ENCODE data around the gene FRMD4A.

The FRMD4A gene

DNA sequence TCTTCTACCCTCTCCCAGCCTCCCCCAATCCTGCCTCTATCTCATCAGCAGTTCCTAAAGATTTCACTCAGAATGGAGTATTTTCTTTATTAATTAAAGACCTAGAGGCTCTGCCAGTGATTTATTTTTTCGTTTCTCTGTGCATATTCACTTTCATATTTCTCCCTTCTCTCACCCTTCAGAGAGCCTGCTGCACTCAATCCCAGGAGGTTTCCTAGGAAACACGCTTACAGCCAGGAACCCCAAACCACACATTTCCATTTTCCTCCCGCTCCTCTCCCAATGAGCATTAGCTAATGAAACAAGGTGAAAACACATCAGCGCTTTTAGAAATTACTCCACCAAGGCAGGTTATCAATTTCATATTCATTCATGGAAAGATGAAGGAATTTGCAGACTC lies 180.2 kb downstream of the FRMD4A start:
- no peak for DNase-seq (ENCODE audit: extremely low spot score)
- TF ChIP-seq FOXA1 (IDR thresholded peaks at IDR 0.05) (no peak), SP1 (IDR thresholded peaks at IDR 0.05) (no peak), TARDBP (IDR thresholded peaks at IDR 0.05) (no peak)
- POLR2A ChIA-PET: no interaction called here
- CTCF ChIA-PET: no interaction called here

DNA sequence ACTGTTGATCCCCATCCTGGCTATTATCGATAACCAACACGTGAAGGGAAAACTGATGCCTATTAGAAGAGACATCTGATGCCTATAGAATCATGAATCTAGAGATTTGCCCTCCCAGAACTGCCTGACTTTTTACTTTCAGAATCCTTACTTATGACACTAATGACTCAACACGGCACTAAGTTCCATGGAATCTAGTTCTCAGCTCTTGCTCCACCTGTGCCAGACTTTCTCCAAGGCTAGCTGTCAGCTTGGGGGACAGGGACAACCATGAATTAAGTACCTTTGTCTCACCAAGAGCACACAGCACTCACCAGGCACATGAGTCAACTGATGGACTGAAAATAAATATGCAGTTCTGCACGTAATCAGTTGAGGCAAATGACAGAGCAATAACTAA lies 184.2 kb downstream of the FRMD4A start:
- no peak for TF ChIP-seq HDGF (IDR thresholded peaks at IDR 0.05; ENCODE audit: borderline replicate concordance)
- TF ChIP-seq, protein P1, sequence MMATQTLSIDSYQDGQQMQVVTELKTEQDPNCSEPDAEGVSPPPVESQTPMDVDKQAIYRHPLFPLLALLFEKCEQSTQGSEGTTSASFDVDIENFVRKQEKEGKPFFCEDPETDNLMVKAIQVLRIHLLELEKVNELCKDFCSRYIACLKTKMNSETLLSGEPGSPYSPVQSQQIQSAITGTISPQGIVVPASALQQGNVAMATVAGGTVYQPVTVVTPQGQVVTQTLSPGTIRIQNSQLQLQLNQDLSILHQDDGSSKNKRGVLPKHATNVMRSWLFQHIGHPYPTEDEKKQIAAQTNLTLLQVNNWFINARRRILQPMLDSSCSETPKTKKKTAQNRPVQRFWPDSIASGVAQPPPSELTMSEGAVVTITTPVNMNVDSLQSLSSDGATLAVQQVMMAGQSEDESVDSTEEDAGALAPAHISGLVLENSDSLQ (IDR thresholded peaks at IDR 0.05): no peak
- no peak for TF ChIP-seq FOXK2 (IDR thresholded peaks at IDR 0.05)
- no peak for TF ChIP-seq FOXA1 (IDR thresholded peaks at IDR 0.05)
- TF ChIP-seq TARDBP (IDR thresholded peaks at IDR 0.05): no peak
- no peak for TF ChIP-seq L3MBTL2 (conservative IDR thresholded peaks at IDR 0.05)
- TF ChIP-seq NFRKB (IDR thresholded peaks at IDR 0.05): no peak
- TF ChIP-seq ARNT (IDR thresholded peaks at IDR 0.05): no peak
- no peak for TF ChIP-seq BHLHE40 (IDR thresholded peaks at IDR 0.05; ENCODE audit: borderline replicate concordance)
- TF ChIP-seq ELF4 (IDR thresholded peaks at IDR 0.05): no peak
- no peak for TF ChIP-seq ZNF384 (IDR thresholded peaks at IDR 0.05)
- no peak for TF ChIP-seq LEF1 (IDR thresholded peaks at IDR 0.05; ENCODE audit: borderline replicate concordance)
- POLR2A ChIA-PET: no interaction called here
- no peak for DNase-seq (ENCODE audit: extremely low spot score)
- CTCF ChIA-PET: no interaction called here

DNA sequence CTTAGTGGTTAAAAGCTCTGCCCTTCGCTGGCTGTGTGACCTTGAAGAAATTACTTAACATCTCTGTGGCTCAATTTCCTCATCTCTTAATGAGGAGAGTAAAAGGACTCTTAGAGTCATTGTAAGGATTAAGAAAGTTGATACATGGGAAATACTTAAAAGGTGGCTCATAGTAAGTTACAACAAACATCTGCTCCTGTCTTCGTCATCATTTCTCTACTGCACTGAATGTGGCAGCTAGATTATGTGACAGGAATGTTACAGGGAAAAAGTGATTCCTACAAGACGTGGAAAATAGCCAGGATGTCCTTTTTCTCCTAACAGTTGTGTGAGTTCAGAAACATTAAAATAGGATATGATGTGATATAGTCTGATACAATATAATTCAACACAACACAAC lies 184.7 kb downstream of the FRMD4A start:
- ChIA-PET POLR2A (no interaction called here), CTCF (no interaction called here)
- no peak for DNase-seq (ENCODE audit: extremely low spot score)
- no peak for TF ChIP-seq NFRKB (IDR thresholded peaks at IDR 0.05)
- no peak for TF ChIP-seq LEF1 (IDR thresholded peaks at IDR 0.05; ENCODE audit: borderline replicate concordance)
- no peak for TF ChIP-seq L3MBTL2 (conservative IDR thresholded peaks at IDR 0.05)
- no peak for TF ChIP-seq TARDBP (IDR thresholded peaks at IDR 0.05)
- no peak for TF ChIP-seq FOXK2 (IDR thresholded peaks at IDR 0.05)
- no peak for TF ChIP-seq FOXM1 (IDR thresholded peaks at IDR 0.05; ENCODE audit: borderline replicate concordance)
- no peak for TF ChIP-seq CTBP1 (IDR thresholded peaks at IDR 0.05; ENCODE audit: borderline replicate concordance)
- TF ChIP-seq SP1 (IDR thresholded peaks at IDR 0.05): no peak
- TF ChIP-seq BHLHE40 (IDR thresholded peaks at IDR 0.05; ENCODE audit: borderline replicate concordance): no peak
- TF ChIP-seq ELF4 (IDR thresholded peaks at IDR 0.05): no peak
- no peak for TF ChIP-seq ARNT (IDR thresholded peaks at IDR 0.05)
- TF ChIP-seq FOXA1 (IDR thresholded peaks at IDR 0.05): no peak

DNA sequence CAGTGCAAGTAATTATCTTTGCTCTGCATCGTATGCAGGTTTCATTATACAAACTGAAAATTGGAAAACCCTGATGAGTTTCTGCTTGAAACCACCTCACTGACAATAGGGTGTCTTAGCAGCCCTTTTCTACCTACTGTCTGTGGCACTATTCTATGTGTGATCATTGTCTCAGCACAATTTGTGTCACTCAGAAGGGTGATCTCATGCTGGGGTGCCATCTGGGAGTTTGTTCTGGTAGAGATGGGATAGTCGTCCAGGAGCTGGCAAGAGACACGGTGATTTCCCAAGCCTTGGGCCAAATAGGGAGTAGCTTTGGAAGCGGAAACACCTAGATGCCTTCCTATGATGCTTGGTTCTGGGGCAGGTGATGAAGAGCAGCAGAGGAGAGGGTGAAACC lies 186.3 kb downstream of the FRMD4A start:
- no peak for DNase-seq (ENCODE audit: extremely low spot score)
- ChIA-PET POLR2A (no interaction called here), CTCF (interaction anchor here (1.0 kb wide), 1 partner anchor 17 kb away, joined by 3 read pairs; no protein-coding TSS in a partner anchor)
- no peak for TF ChIP-seq FOXK2 (IDR thresholded peaks at IDR 0.05)
- TF ChIP-seq FOXA1 (IDR thresholded peaks at IDR 0.05): no peak
- TF ChIP-seq CTBP1 (IDR thresholded peaks at IDR 0.05; ENCODE audit: borderline replicate concordance): no peak
- TF ChIP-seq FOXM1 (IDR thresholded peaks at IDR 0.05; ENCODE audit: borderline replicate concordance): no peak
- no peak for TF ChIP-seq L3MBTL2 (conservative IDR thresholded peaks at IDR 0.05)
- no peak for TF ChIP-seq LEF1 (IDR thresholded peaks at IDR 0.05; ENCODE audit: borderline replicate concordance)
- no peak for TF ChIP-seq ZNF384 (IDR thresholded peaks at IDR 0.05)
- TF ChIP-seq NFRKB (IDR thresholded peaks at IDR 0.05): no peak
- TF ChIP-seq SP1 (IDR thresholded peaks at IDR 0.05): no peak
- no peak for TF ChIP-seq HDGF (IDR thresholded peaks at IDR 0.05; ENCODE audit: borderline replicate concordance)
- no peak for TF ChIP-seq SUZ12 (IDR thresholded peaks at IDR 0.05)
- TF ChIP-seq TARDBP (IDR thresholded peaks at IDR 0.05): no peak
- TF ChIP-seq, protein P1 (IDR thresholded peaks at IDR 0.05): no peak

DNA sequence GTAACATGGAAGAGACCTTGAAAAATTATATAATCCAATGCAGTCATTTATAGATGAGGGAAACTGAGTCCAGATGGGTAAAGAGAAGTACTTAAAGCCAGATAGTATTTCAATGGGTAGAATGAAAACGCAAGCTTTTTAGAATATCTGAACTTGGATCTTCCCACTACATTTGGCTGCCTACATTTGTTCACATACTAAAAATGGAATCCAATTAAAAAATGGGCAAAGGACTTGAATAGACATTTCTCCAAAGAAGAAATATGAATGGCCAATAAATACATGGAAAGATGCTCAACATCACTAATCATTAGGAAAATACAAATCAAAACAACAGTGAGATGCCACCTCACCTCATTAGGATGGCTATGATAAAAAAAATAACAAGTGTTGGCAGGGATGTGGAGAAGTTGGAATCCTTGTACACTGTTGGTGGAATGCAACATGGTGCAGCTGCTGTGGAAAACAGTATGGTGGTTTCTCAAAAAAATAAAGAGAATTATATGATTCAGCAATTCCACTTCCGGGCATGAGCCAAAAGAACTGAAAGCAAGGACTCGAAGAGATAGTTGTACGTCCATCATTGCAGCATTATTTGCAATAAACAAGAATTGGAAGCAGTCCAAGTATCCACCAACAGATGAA lies 188.0 kb downstream of the FRMD4A start:
- DNase-seq (ENCODE audit: extremely low spot score): no peak
- ChIA-PET POLR2A (no interaction called here), CTCF (no interaction called here)
- TF ChIP-seq LEF1 (IDR thresholded peaks at IDR 0.05; ENCODE audit: borderline replicate concordance): no peak
- no peak for TF ChIP-seq TARDBP (IDR thresholded peaks at IDR 0.05)
- TF ChIP-seq ARNT (IDR thresholded peaks at IDR 0.05): no peak
- no peak for TF ChIP-seq ELF4 (IDR thresholded peaks at IDR 0.05)

DNA sequence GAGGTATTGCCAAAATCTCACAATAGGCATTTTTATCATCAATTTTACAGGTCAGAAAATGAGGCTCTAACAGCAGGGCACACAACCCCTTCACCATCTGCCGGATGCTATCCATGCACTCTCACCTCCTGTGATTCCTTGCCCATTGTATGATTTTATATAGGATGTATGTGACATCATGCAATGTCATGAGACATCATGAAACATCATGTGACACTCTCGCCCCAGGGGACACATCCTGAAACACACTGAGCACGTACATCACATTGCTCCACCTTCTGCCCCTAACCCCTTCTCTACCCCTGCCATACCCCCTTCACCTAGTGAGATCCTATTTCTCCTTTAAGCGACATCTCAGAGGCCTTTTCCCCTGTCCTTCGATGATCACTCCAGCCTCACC lies 189.4 kb downstream of the FRMD4A start:
- POLR2A ChIA-PET: no interaction called here
- CTCF ChIA-PET: no interaction called here
- DNase-seq (ENCODE audit: extremely low spot score): no peak
- TF ChIP-seq BHLHE40 (IDR thresholded peaks at IDR 0.05; ENCODE audit: borderline replicate concordance) (no peak), ARNT (IDR thresholded peaks at IDR 0.05) (no peak), ELF4 (IDR thresholded peaks at IDR 0.05) (no peak), FOXA1 (IDR thresholded peaks at IDR 0.05) (no peak), FOXM1 (IDR thresholded peaks at IDR 0.05; ENCODE audit: borderline replicate concordance) (no peak), L3MBTL2 (conservative IDR thresholded peaks at IDR 0.05) (no peak), TARDBP (IDR thresholded peaks at IDR 0.05) (no peak), NFRKB (IDR thresholded peaks at IDR 0.05) (no peak), ZNF384 (IDR thresholded peaks at IDR 0.05) (no peak), FOXK2 (IDR thresholded peaks at IDR 0.05) (no peak), LEF1 (IDR thresholded peaks at IDR 0.05; ENCODE audit: borderline replicate concordance) (no peak), CTBP1 (IDR thresholded peaks at IDR 0.05; ENCODE audit: borderline replicate concordance) (no peak), HDGF (IDR thresholded peaks at IDR 0.05; ENCODE audit: borderline replicate concordance) (no peak), SP1 (IDR thresholded peaks at IDR 0.05) (no peak), SUZ12 (IDR thresholded peaks at IDR 0.05) (no peak)
- TF ChIP-seq, protein P1 (IDR thresholded peaks at IDR 0.05): no peak
